Liver (tissue), 9 donors: Measurements from ENCODE around the gene STAT1. TPM values are rescaled to one million over a fixed set of nuclear protein-coding genes. Genes with fewer than 3 reads are reported as not detected.

Experiments used
- DNase-seq: peaks from one replicate; pipeline ENCODE4 v3.0.0-alpha.2; 2017; ENCODE audit warnings: low spot score
- H3K27ac ChIP-seq, 2 donors: one replicate each; pipeline ENCODE4 v1.7.0; 2013; ENCODE audit warnings: inconsistent platforms in 2 of 2, low read length in 2 of 2, control low read depth in 1 of 2, low read depth in 1 of 2, mild to moderate bottlenecking in 1 of 2
- H3K27me3 ChIP-seq, 4 donors: one replicate each; pipeline versions ENCODE4 v1.6.1 to v1.7.0; 2013; ENCODE audit warnings: low read length in 3 of 4, inconsistent platforms in 1 of 4, mild to moderate bottlenecking in 1 of 4, moderate library complexity in 1 of 4; ENCODE audit not compliant: control insufficient read depth in 4 of 4, insufficient read depth in 4 of 4
- H3K36me3 ChIP-seq, 4 donors: one replicate each; pipeline versions ENCODE4 v1.6.1 to v1.7.0; 2013; ENCODE audit warnings: low read length in 3 of 4, mild to moderate bottlenecking in 3 of 4, low read depth in 1 of 4, moderate library complexity in 1 of 4; ENCODE audit not compliant: control insufficient read depth in 4 of 4, insufficient read depth in 3 of 4
- H3K4me1 ChIP-seq, 4 donors: one replicate each; pipeline versions ENCODE4 v1.6.1 to v1.7.0; 2013; ENCODE audit warnings: low read length in 3 of 4, mild to moderate bottlenecking in 3 of 4, moderate library complexity in 1 of 4; ENCODE audit not compliant: control insufficient read depth in 4 of 4, insufficient read depth in 4 of 4
- H3K4me3 ChIP-seq, 3 donors: one replicate each; pipeline versions ENCODE4 v1.6.1 to v1.7.0; 2013; ENCODE audit warnings: low read length in 3 of 3, control low read depth in 1 of 3, low read depth in 1 of 3, mild to moderate bottlenecking in 1 of 3
- H3K9ac ChIP-seq, 2 donors: one replicate each; pipeline ENCODE4 v1.7.0; 2013; ENCODE audit warnings: low read length in 2 of 2, mild to moderate bottlenecking in 2 of 2, moderate library complexity in 2 of 2, control low read depth in 1 of 2, low read depth in 1 of 2
- H3K9me3 ChIP-seq, 4 donors: one replicate each; pipeline versions ENCODE4 v1.6.1 to v1.7.0; 2013; ENCODE audit warnings: low read length in 3 of 4; ENCODE audit not compliant: control insufficient read depth in 4 of 4
- CTCF ChIP-seq: fragments of 150-350 bp; IDR thresholded peaks from 2 replicates; pipeline ENCODE4 v1.5.1; 2017; ENCODE audit warnings: improper control_type of control experiment, low read depth, low read length; ENCODE audit not compliant: missing input control
- EGR1 ChIP-seq, 2 donors: IDR thresholded peaks; 2 replicates each; pipeline ENCODE4 v1.6.1; 2016 to 2018; ENCODE audit warnings: antibody characterized with exemption in 2 of 2, low read depth in 2 of 2
- FOXA1 ChIP-seq: IDR thresholded peaks from 2 replicates; pipeline ENCODE4 v1.6.1; 2016; ENCODE audit warnings: antibody characterized with exemption
- FOXA2 ChIP-seq: IDR thresholded peaks from 2 replicates; pipeline ENCODE4 v1.6.1; 2016; ENCODE audit warnings: antibody characterized with exemption
- GABPA ChIP-seq, 2 donors: IDR thresholded peaks in 1 of 2; conservative IDR thresholded peaks in 1 of 2; 2 replicates each; pipeline ENCODE4 v1.6.1; 2016; ENCODE audit warnings: antibody characterized with exemption in 2 of 2, mild to moderate bottlenecking in 1 of 2, moderate library complexity in 1 of 2
- HNF4A ChIP-seq, 2 donors: conservative IDR thresholded peaks; 2 replicates each; pipeline ENCODE4 v1.6.1; 2016; ENCODE audit warnings: antibody characterized with exemption in 2 of 2, mild to moderate bottlenecking in 2 of 2
- HNF4G ChIP-seq: IDR thresholded peaks from 2 replicates; pipeline ENCODE4 v1.6.1; 2016; ENCODE audit warnings: antibody characterized with exemption
- JUND ChIP-seq, 2 donors: IDR thresholded peaks; 2 replicates each; pipeline ENCODE4 v1.6.1; 2016; ENCODE audit warnings: antibody characterized with exemption in 2 of 2
- NR2F2 ChIP-seq: IDR thresholded peaks from 2 replicates; pipeline ENCODE4 v1.6.1; 2016; ENCODE audit warnings: antibody characterized with exemption
- REST ChIP-seq: IDR thresholded peaks from 2 replicates; pipeline ENCODE4 v1.6.1; 2016; ENCODE audit warnings: antibody characterized with exemption, mild to moderate bottlenecking
- RXRA ChIP-seq, 2 donors: IDR thresholded peaks; 2 replicates each; pipeline ENCODE4 v1.6.1; 2017 to 2018; ENCODE audit warnings: antibody characterized with exemption in 2 of 2, mild to moderate bottlenecking in 1 of 2
- SP1 ChIP-seq: IDR thresholded peaks from 2 replicates; pipeline ENCODE4 v1.6.1; 2018; ENCODE audit warnings: antibody characterized with exemption, mild to moderate bottlenecking
- TAF1 ChIP-seq: conservative IDR thresholded peaks from 2 replicates; pipeline ENCODE4 v1.6.1; 2016; ENCODE audit warnings: antibody characterized with exemption, mild to moderate bottlenecking
- ZBTB33 ChIP-seq: IDR thresholded peaks from 2 replicates; pipeline ENCODE4 v1.6.1; 2016; ENCODE audit warnings: antibody characterized with exemption
- WGBS: extraction: QIAGEN DNeasy Blood & Tissue Kit; methylation state at CpG from one replicate; pipeline ENCODE4 v1.1.7; 2013; 5-methylcytosine and 5-hydroxymethylcytosine counted together
- polyA plus RNA-seq, 2 donors: library from polyadenylated mRNA; stranded (reverse) in 1 of 2; unstranded in 1 of 2; fragments of 200-250 nt in 1 of 2; fragments of >200 nt in 1 of 2; fragmentation: Nextera tagmentation in 1 of 2; extraction: Ambion mirVana in 1 of 2; gene quantifications; one replicate each; pipeline versions ENCODE4 v1.2.1 to v1.2.3, GENCODE V29; 2013 to 2015
- total RNA-seq, 2 donors: library from RNA; depleted of rRNA; stranded (reverse); fragments of >200 nt; gene quantifications; one replicate each; pipeline ENCODE4 v1.2.3, GENCODE V29; 2014
- TF ChIP-seq, protein P1 (sequence below): IDR thresholded peaks from 2 replicates; pipeline ENCODE4 v1.6.1; 2016; ENCODE audit warnings: antibody characterized with exemption
- TF ChIP-seq, protein P2 (sequence below): IDR thresholded peaks from 2 replicates; pipeline ENCODE4 v1.6.1; 2016; ENCODE audit warnings: antibody characterized with exemption
- donor health status: healthy.
- donor health status: healthy.
- donor health status: healthy.
- donor health status: healthy.
- donor health status: healthy.

STAT1 gene
- total and polyA plus RNA-seq, 4 donors: 26.2 to 78.7 (median 45.6) TPM

- H3K4me1 ChIP-seq: no peaks in the 10 kb centered on the region
- DNase-seq: no peak
- no peak overlapping the region for H3K9ac ChIP-seq
- WGBS: 80% methylated on average over 5 of the region's 5 CpGs
- TF ChIP-seq SP1 (no peak), GABPA (IDR thresholded peaks at IDR 0.05 in 1 of 2, conservative IDR thresholded peaks at IDR 0.05 in 1 of 2) (no peak), RXRA (IDR thresholded peaks at IDR 0.05) (no peak), HNF4G (no peak), EGR1 (IDR thresholded peaks at IDR 0.05; ENCODE audit: low read depth in 2 of 2) (no peak), TAF1 (no peak), ZBTB33 (no peak), JUND (IDR thresholded peaks at IDR 0.05) (no peak), FOXA1 (no peak), NR2F2 (no peak), HNF4A (conservative IDR thresholded peaks at IDR 0.05) (no peak), REST (no peak), CTCF (no peak)
- TF ChIP-seq, protein P1, sequence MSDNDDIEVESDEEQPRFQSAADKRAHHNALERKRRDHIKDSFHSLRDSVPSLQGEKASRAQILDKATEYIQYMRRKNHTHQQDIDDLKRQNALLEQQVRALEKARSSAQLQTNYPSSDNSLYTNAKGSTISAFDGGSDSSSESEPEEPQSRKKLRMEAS: no peak
- TF ChIP-seq, protein P2, sequence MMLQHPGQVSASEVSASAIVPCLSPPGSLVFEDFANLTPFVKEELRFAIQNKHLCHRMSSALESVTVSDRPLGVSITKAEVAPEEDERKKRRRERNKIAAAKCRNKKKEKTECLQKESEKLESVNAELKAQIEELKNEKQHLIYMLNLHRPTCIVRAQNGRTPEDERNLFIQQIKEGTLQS: no peak
- H3K4me3 ChIP-seq: no peak overlapping the region
- no peaks in the 10 kb centered on the region for H3K27me3 ChIP-seq
- peaks cover 14 to 89% (median 82%) of the 10 kb centered on the region in 4 donors for H3K36me3 ChIP-seq
- no peaks in the 10 kb centered on the region for H3K9me3 ChIP-seq
- no peak overlapping the region for H3K27ac ChIP-seq
Observed at GRCh38 chr2:190970873-190971506, 43.0 kb downstream of the STAT1 start.

- no peaks in the 10 kb centered on the region for H3K4me1 ChIP-seq
- TF ChIP-seq FOXA2: no peak
- no peak for DNase-seq
- no peaks in the 10 kb centered on the region for H3K27me3 ChIP-seq
- 88% methylated on average over 3 of the region's 3 CpGs for WGBS
- no peak overlapping the region for H3K4me3 ChIP-seq
- H3K27ac ChIP-seq: no peak overlapping the region
- H3K9me3 ChIP-seq: no peaks in the 10 kb centered on the region
- peaks cover 12 to 88% (median 82%) of the 10 kb centered on the region in 4 donors for H3K36me3 ChIP-seq
- no peak overlapping the region for H3K9ac ChIP-seq
Observed at GRCh38 chr2:190970160-190970559, 43.8 kb downstream of the STAT1 start.
